HG03095 (cell line): ENCODE results near the gene COL11A2.
"Not testable (repeated sequence)": the region's sequence is repeated elsewhere in the genome, so short reads cannot be mapped to it uniquely, and the experiment has no call there.

Experiments used
- ATAC-seq: cut with Tn5 transposase; IDR thresholded peaks from one replicate; pipeline ENCODE4 v1.9.1; 2021; ENCODE audit warnings: moderate library complexity; ENCODE audit not compliant: unreplicated experiment

The COL11A2 gene

GRCh38 chr6:33192105-33192646 is at the start of gene COL11A2:
COL11A2 (minus strand) TSS chr6:33192467; CDS start chr6:33192240, 227 bp downstream.
- no peak for ATAC-seq

- ATAC-seq = no peak
Measured at GRCh38 chr6:33241968-33242367, 49.7 kb upstream of the COL11A2 start.

- no peak for ATAC-seq
Measured at GRCh38 chr6:33237741-33238140, 45.5 kb upstream of the COL11A2 start.

- no peak for ATAC-seq
Measured at GRCh38 chr6:33236852-33237251, 44.6 kb upstream of the COL11A2 start.

- no peak for ATAC-seq
Measured at GRCh38 chr6:33236328-33236727, 44.1 kb upstream of the COL11A2 start.

- no peak for ATAC-seq
Measured at GRCh38 chr6:33235221-33235634, 43.0 kb upstream of the COL11A2 start.

- ATAC-seq = not testable (repeated sequence)
Measured at GRCh38 chr6:33226503-33227120, 34.3 kb upstream of the COL11A2 start.

GRCh38 chr6:33217681-33218080 is 25.4 kb upstream of the COL11A2 start:
- no peak for ATAC-seq

GRCh38 chr6:33217246-33217645 is 25.0 kb upstream of the COL11A2 start:
- ATAC-seq = no peak

GRCh38 chr6:33216117-33216649 is 23.9 kb upstream of the COL11A2 start:
- no peak for ATAC-seq

- no peak for ATAC-seq
Measured at GRCh38 chr6:33215271-33216116, 23.2 kb upstream of the COL11A2 start.

- no peak for ATAC-seq
Measured at GRCh38 chr6:33213989-33214335, 21.7 kb upstream of the COL11A2 start.

- ATAC-seq = no peak
Measured at GRCh38 chr6:33213166-33213988, 21.1 kb upstream of the COL11A2 start.

GRCh38 chr6:33212857-33213165 is 20.5 kb upstream of the COL11A2 start:
- no peak for ATAC-seq

- ATAC-seq = no peak
Measured at GRCh38 chr6:33211666-33212422, 19.6 kb upstream of the COL11A2 start.

- ATAC-seq = no peak
Measured at GRCh38 chr6:33211136-33211535, 18.9 kb upstream of the COL11A2 start.

GRCh38 chr6:33209856-33210255 is 17.6 kb upstream of the COL11A2 start:
- no peak for ATAC-seq

- ATAC-seq = peak; percentile 42
Measured at GRCh38 chr6:33208091-33208967, 16.1 kb upstream of the COL11A2 start, which contains the start of gene RING1. RING1 (plus strand) TSS chr6:33208500; CDS start chr6:33208823, 323 bp downstream.

- ATAC-seq = no peak
Measured at GRCh38 chr6:33207552-33208090, 15.4 kb upstream of the COL11A2 start.
